Measurements from ENCODE around the gene LCE5A.

GRCh38 chr1:152539901-152540300, 29.3 kb downstream of the LCE5A start:
- TF ChIP-seq CTCF (conservative IDR thresholded peaks at IDR 0.05; ENCODE audit: low read depth, low read length) (no peak), EZH2 (IDR thresholded peaks at IDR 0.05; ENCODE audit: low read length, unreplicated experiment) (no peak)

Measured in PC-3 (cell line).